ENCODE data around the gene TMEM190.
"Not testable (repeated sequence)": the region's sequence is repeated elsewhere in the genome, so short reads cannot be mapped to it uniquely, and the experiment has no call there.

TMEM190 gene

DNA sequence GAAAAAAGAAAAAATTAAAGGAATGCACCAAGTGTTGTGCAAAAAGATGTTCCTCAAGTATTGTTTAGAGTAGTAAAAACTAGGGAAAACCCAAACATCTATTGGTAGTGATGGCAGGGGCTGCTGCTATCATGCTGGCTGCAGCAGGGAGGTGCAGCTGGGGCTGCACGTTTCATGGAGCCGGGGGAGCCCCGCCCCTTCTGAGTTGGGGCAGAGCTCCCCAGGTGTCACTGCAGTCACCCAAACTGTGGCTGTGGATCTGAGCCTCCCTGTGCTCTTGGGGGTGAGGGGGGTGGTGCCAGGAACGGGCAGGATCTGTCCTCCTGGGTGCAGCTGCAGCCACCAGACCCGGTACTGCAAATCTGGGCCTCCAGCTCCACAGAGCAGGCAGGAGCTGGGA is 42.5 kb downstream of the TMEM190 start:
- H3K4ac ChIP-seq (ENCODE audit: low read depth, low read length): no peak overlapping the region
- no peak for DNase-seq

DNA sequence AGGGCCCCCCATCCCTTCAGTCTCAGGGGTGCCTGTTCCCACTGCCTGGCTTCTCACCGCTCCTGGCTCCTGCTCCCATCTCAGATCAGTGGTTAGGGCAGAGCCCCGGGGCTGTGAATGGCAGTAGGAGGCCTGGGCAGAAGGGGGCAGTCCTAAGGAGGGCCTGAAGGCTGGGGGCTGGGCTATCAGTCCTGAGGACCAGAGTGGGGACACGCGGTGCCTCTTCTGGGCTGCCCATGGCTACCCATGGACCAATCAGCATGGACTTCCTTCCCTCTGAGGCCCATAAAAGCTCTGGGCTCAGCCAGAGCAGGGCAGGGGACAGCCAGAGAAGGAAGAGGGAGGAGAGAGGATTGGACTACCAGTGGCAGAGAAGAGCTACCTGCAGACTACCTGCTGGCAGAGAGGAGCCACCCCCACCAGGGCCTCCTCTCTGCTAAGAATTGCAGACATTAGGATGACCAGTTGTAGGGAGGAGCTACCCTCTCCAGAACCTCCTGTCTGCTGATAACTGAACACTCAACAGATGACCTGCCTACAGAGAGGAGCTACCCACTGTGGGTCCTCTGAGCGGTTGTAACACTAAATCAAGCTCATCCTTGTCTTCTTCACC is 43.1 kb downstream of the TMEM190 start:
- H3K4ac ChIP-seq (ENCODE audit: low read depth, low read length): no peak overlapping the region
- H4K12ac ChIP-seq (ENCODE audit: low read depth, low read length): no peak overlapping the region
- H3K36me3 ChIP-seq (ENCODE audit: control insufficient read depth in 1 of 2, insufficient read depth in 2 of 2, low read length in 2 of 2): no peaks in the 10 kb centered on the region
- H3K23ac ChIP-seq (ENCODE audit: low read length): no peak overlapping the region
- H2AK5ac ChIP-seq (ENCODE audit: low read length): no peak overlapping the region
- no peak overlapping the region for H2AFZ ChIP-seq (ENCODE audit: insufficient read depth, low read length, poor library complexity)
- no peak overlapping the region for H4K91ac ChIP-seq (ENCODE audit: low read depth, low read length)
- H3K4me2 ChIP-seq (ENCODE audit: low read length): no peak overlapping the region
- H3K79me2 ChIP-seq (ENCODE audit: control insufficient read depth, insufficient read depth, low read length, poor library complexity): no peaks in the 10 kb centered on the region
- H3K18ac ChIP-seq (ENCODE audit: low read length): no peak overlapping the region
- no peak overlapping the region for H2BK120ac ChIP-seq (ENCODE audit: insufficient read depth, low read length, poor library complexity)
- peaks cover 2% of the 10 kb centered on the region for H3K9me3 ChIP-seq (ENCODE audit: insufficient read depth, low read depth, low read length)
- H3K9ac ChIP-seq (ENCODE audit: low read length): no peak overlapping the region
- H4K8ac ChIP-seq (ENCODE audit: low read depth, low read length): no peak overlapping the region
- H3K27ac ChIP-seq (ENCODE audit: low read depth, low read length): no peak overlapping the region
- H3K4me3 ChIP-seq (ENCODE audit: low read depth, low read length): no peak overlapping the region
- H3K27me3 ChIP-seq (ENCODE audit: insufficient read depth, low read length): no peaks in the 10 kb centered on the region
- H2BK5ac ChIP-seq (ENCODE audit: low read depth, low read length, poor library complexity): no peak overlapping the region
- DNase-seq: no peak
- no CpG with 5 or more reads among the region's 5 CpGs for WGBS (ENCODE audit: extremely low coverage, insufficient coverage, insufficient read length)
- no peak overlapping the region for H3K14ac ChIP-seq (ENCODE audit: low read length)
- H3K4me1 ChIP-seq (ENCODE audit: control insufficient read depth in 1 of 2, insufficient read depth in 2 of 2, low read length in 2 of 2): no peaks in the 10 kb centered on the region
- no peaks in the 10 kb centered on the region for H3K79me1 ChIP-seq (ENCODE audit: low read length)
- H2BK12ac ChIP-seq (ENCODE audit: low read length): no peak overlapping the region

More for the DNA sequence above, 42.5 kb downstream of the TMEM190 start:
- Histone ChIP-seq H2BK12ac (ENCODE audit: low read length) (no peak overlapping the region), H3K4me3 (ENCODE audit: low read depth, low read length) (no peak overlapping the region), H2AK5ac (ENCODE audit: low read length) (no peak overlapping the region), H3K4me2 (ENCODE audit: low read length) (no peak overlapping the region), H3K9me3 (ENCODE audit: insufficient read depth, low read depth, low read length) (no peaks in the 10 kb centered on the region), H2BK120ac (ENCODE audit: insufficient read depth, low read length, poor library complexity) (no peak overlapping the region), H2AFZ (ENCODE audit: insufficient read depth, low read length, poor library complexity) (no peak overlapping the region), H3K79me1 (ENCODE audit: low read length) (no peaks in the 10 kb centered on the region), H3K9ac (ENCODE audit: low read length) (no peak overlapping the region), H4K12ac (ENCODE audit: low read depth, low read length) (no peak overlapping the region), H4K91ac (ENCODE audit: low read depth, low read length) (no peak overlapping the region), H3K36me3 (ENCODE audit: control insufficient read depth in 1 of 2, insufficient read depth in 2 of 2, low read length in 2 of 2) (no peaks in the 10 kb centered on the region), H3K14ac (ENCODE audit: low read length) (no peak overlapping the region), H3K23ac (ENCODE audit: low read length) (no peak overlapping the region), H2BK5ac (ENCODE audit: low read depth, low read length, poor library complexity) (no peak overlapping the region), H3K18ac (ENCODE audit: low read length) (no peak overlapping the region), H3K27ac (ENCODE audit: low read depth, low read length) (no peak overlapping the region), H3K4me1 (ENCODE audit: control insufficient read depth in 1 of 2, insufficient read depth in 2 of 2, low read length in 2 of 2) (no peaks in the 10 kb centered on the region), H3K27me3 (ENCODE audit: insufficient read depth, low read length) (no peaks in the 10 kb centered on the region), H3K79me2 (ENCODE audit: control insufficient read depth, insufficient read depth, low read length, poor library complexity) (no peaks in the 10 kb centered on the region), H4K8ac (ENCODE audit: low read depth, low read length) (no peak overlapping the region)
- WGBS (ENCODE audit: extremely low coverage, insufficient coverage, insufficient read length): no CpG with 5 or more reads among the region's 5 CpGs

DNA sequence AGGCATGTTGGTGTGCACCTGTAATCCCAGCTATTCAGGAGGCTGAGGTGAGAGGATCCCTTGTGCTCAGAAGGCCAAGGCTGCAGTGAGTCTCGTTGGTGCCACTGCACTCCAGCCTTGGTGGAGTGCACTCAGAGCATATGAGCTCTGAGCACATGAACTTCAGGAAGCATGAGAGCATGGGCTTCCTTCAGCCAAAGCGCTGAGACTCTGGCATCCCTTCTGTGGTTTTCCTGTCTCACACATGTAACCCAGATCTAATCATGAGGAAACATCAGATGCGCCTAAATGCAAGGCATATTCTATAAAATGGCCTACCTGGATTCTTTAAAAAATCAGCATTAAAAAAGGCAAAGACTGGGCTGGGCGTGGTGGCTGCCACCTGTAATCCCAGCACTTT is 44.7 kb downstream of the TMEM190 start:
- not testable (repeated sequence) for H3K23ac ChIP-seq (ENCODE audit: low read length); H3K4ac ChIP-seq (ENCODE audit: low read depth, low read length); H2BK12ac ChIP-seq (ENCODE audit: low read length); H3K36me3 ChIP-seq (ENCODE audit: control insufficient read depth in 1 of 2, insufficient read depth in 2 of 2, low read length in 2 of 2); H3K9me3 ChIP-seq (ENCODE audit: insufficient read depth, low read depth, low read length); H3K4me1 ChIP-seq (ENCODE audit: control insufficient read depth in 1 of 2, insufficient read depth in 2 of 2, low read length in 2 of 2); DNase-seq; H3K79me2 ChIP-seq (ENCODE audit: control insufficient read depth, insufficient read depth, low read length, poor library complexity); H3K27me3 ChIP-seq (ENCODE audit: insufficient read depth, low read length); H3K9ac ChIP-seq (ENCODE audit: low read length); H4K8ac ChIP-seq (ENCODE audit: low read depth, low read length); H3K14ac ChIP-seq (ENCODE audit: low read length); H4K12ac ChIP-seq (ENCODE audit: low read depth, low read length); H3K18ac ChIP-seq (ENCODE audit: low read length); H2BK5ac ChIP-seq (ENCODE audit: low read depth, low read length, poor library complexity); H2BK120ac ChIP-seq (ENCODE audit: insufficient read depth, low read length, poor library complexity); H4K91ac ChIP-seq (ENCODE audit: low read depth, low read length); H3K27ac ChIP-seq (ENCODE audit: low read depth, low read length); H3K4me3 ChIP-seq (ENCODE audit: low read depth, low read length); H2AK5ac ChIP-seq (ENCODE audit: low read length); H3K4me2 ChIP-seq (ENCODE audit: low read length); H2AFZ ChIP-seq (ENCODE audit: insufficient read depth, low read length, poor library complexity); H3K79me1 ChIP-seq (ENCODE audit: low read length)
- no CpG with 5 or more reads among the region's 4 CpGs for WGBS (ENCODE audit: extremely low coverage, insufficient coverage, insufficient read length)

DNA sequence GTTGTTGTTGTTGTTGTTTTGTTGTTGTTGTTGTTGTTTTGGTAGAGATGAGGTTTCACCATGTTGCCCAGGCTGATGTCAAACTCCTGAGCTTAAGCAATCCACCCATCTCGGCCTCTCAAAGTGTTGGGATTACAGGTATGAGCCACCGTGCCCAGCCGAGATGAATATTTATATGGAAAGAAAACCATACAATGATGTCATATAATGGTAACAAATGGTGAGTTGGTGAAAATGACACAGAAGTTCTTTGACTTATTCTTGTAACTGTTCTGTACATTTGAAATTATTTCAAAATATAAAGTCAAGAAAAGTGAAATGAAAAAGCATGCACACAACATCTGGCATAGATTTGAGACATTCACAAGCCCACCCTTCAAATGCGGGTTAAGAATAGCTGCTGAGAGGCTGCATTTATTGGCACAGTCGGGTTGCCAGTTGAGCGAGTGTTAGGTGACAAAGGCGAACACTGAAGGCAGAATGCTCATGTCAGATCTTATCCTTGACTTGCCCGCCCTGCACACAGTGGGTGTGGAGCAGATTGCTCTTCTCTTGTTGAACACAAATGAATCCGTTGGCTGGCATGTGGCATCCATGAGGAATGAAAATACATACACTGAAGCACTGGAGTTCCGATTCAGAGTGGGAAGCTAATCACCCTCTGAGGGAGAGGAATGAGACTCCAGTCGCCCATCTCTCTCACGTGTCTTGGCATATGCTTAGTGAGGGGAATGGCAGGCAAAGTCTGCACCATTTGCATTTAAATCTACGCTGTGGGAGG is 46.8 kb downstream of the TMEM190 start:
- no peak overlapping the region for H4K91ac ChIP-seq (ENCODE audit: low read depth, low read length)
- no peak overlapping the region for H4K12ac ChIP-seq (ENCODE audit: low read depth, low read length)
- H3K18ac ChIP-seq (ENCODE audit: low read length): no peak overlapping the region
- no peaks in the 10 kb centered on the region for H3K27me3 ChIP-seq (ENCODE audit: insufficient read depth, low read length)
- no peak overlapping the region for H2BK12ac ChIP-seq (ENCODE audit: low read length)
- H2BK120ac ChIP-seq (ENCODE audit: insufficient read depth, low read length, poor library complexity): no peak overlapping the region
- no peak overlapping the region for H2BK5ac ChIP-seq (ENCODE audit: low read depth, low read length, poor library complexity)
- H3K4ac ChIP-seq (ENCODE audit: low read depth, low read length): no peak overlapping the region
- no peaks in the 10 kb centered on the region for H3K79me1 ChIP-seq (ENCODE audit: low read length)
- H3K79me2 ChIP-seq (ENCODE audit: control insufficient read depth, insufficient read depth, low read length, poor library complexity): no peaks in the 10 kb centered on the region
- no CpG with 5 or more reads among the region's 13 CpGs for WGBS (ENCODE audit: extremely low coverage, insufficient coverage, insufficient read length)
- H4K8ac ChIP-seq (ENCODE audit: low read depth, low read length): no peak overlapping the region
- no peak overlapping the region for H3K14ac ChIP-seq (ENCODE audit: low read length)
- no peaks in the 10 kb centered on the region for H3K4me1 ChIP-seq (ENCODE audit: control insufficient read depth in 1 of 2, insufficient read depth in 2 of 2, low read length in 2 of 2)
- no peak overlapping the region for H2AK5ac ChIP-seq (ENCODE audit: low read length)
- H3K23ac ChIP-seq (ENCODE audit: low read length): no peak overlapping the region
- peaks cover 2% of the 10 kb centered on the region for H3K9me3 ChIP-seq (ENCODE audit: insufficient read depth, low read depth, low read length)
- H3K4me2 ChIP-seq (ENCODE audit: low read length): no peak overlapping the region
- H2AFZ ChIP-seq (ENCODE audit: insufficient read depth, low read length, poor library complexity): no peak overlapping the region
- H3K36me3 ChIP-seq (ENCODE audit: control insufficient read depth in 1 of 2, insufficient read depth in 2 of 2, low read length in 2 of 2): no peaks in the 10 kb centered on the region
- H3K9ac ChIP-seq (ENCODE audit: low read length): no peak overlapping the region
- no peak overlapping the region for H3K27ac ChIP-seq (ENCODE audit: low read depth, low read length)
- no peak for DNase-seq
- no peak overlapping the region for H3K4me3 ChIP-seq (ENCODE audit: low read depth, low read length)
